ENCODE measurements around the gene EXD1. TPM values are rescaled to one million over a fixed set of nuclear protein-coding genes. Genes with fewer than 3 reads are reported as not detected.
A peak's percentile ranks its signal among the peaks of the same experiment; 100 is the strongest.

The EXD1 gene
- total and polyA plus RNA-seq, 9 of the 15 experiments (the other 6 are each of a cell fraction or from before 2014, with no cell fraction given): not detected

DNA sequence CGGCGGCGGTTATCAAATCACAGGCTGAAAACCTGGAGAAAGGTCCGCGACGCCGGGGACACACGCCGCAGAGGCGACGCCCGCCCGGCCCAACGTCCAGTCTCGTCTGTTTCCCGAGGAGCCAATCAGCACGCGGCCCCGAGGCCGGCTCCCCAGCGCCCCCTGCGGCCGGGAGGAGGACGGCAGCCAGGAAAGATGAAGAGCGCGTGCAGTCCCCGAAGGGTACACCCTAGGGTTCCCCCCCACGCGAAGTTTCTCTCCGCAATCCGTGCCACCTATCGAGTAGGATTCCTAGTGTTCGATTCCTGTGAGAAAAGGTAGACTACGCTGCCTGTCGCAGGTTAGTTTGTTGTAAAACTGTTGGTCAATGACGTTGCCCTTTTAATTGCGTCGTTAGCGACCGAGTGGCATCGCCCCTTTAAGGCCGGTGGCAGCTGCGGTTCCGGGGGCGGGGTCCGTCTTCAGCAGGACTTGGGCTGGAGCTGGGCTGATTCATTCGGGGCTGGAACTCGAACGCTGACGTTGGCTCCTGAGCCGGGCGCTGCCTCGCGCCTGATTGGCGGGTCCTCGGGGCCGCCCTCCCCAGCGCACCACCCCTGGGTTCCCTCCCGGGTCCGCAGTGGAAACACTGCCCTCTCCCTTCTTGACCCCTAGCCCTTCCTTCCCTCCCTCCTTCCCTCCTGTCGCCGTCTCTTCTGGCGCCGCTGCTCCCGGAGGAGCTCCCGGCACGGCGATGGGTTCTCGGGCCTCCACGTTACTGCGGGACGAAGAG is at the start of gene EXD1, which contains the start of gene CHP1 (continued):
- TF ChIP-seq FOXA1 (IDR thresholded peaks at IDR 0.05; ENCODE audit: borderline replicate concordance): no peak
- 0 out of 2 replicates have a peak, but pooled peaks have one; percentile 63 for TF ChIP-seq ERF (CRISPR knock-in tag; IDR thresholded peaks at IDR 0.05)
- TF ChIP-seq ZNF583 (CRISPR knock-in tag; IDR thresholded peaks at IDR 0.05): no peak
- TF ChIP-seq, protein P1, sequence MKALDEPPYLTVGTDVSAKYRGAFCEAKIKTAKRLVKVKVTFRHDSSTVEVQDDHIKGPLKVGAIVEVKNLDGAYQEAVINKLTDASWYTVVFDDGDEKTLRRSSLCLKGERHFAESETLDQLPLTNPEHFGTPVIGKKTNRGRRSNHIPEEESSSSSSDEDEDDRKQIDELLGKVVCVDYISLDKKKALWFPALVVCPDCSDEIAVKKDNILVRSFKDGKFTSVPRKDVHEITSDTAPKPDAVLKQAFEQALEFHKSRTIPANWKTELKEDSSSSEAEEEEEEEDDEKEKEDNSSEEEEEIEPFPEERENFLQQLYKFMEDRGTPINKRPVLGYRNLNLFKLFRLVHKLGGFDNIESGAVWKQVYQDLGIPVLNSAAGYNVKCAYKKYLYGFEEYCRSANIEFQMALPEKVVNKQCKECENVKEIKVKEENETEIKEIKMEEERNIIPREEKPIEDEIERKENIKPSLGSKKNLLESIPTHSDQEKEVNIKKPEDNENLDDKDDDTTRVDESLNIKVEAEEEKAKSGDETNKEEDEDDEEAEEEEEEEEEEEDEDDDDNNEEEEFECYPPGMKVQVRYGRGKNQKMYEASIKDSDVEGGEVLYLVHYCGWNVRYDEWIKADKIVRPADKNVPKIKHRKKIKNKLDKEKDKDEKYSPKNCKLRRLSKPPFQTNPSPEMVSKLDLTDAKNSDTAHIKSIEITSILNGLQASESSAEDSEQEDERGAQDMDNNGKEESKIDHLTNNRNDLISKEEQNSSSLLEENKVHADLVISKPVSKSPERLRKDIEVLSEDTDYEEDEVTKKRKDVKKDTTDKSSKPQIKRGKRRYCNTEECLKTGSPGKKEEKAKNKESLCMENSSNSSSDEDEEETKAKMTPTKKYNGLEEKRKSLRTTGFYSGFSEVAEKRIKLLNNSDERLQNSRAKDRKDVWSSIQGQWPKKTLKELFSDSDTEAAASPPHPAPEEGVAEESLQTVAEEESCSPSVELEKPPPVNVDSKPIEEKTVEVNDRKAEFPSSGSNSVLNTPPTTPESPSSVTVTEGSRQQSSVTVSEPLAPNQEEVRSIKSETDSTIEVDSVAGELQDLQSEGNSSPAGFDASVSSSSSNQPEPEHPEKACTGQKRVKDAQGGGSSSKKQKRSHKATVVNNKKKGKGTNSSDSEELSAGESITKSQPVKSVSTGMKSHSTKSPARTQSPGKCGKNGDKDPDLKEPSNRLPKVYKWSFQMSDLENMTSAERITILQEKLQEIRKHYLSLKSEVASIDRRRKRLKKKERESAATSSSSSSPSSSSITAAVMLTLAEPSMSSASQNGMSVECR (CRISPR knock-in tag; IDR thresholded peaks at IDR 0.05): peak; percentile 92
- TF ChIP-seq TEAD2 (tag; IDR thresholded peaks at IDR 0.05): no peak
- TF ChIP-seq ZZZ3 (IDR thresholded peaks at IDR 0.05): no peak
- no peak for TF ChIP-seq HSF4 (CRISPR knock-in tag; IDR thresholded peaks at IDR 0.05; ENCODE audit: borderline replicate concordance)
- TF ChIP-seq MCM5 (IDR thresholded peaks at IDR 0.05; ENCODE audit: low read depth): no peak
- no peak for TF ChIP-seq HMG20B (CRISPR knock-in tag; IDR thresholded peaks at IDR 0.05)
- peak; percentile 100 for TF ChIP-seq CC2D1A (IDR thresholded peaks at IDR 0.05)
- TF ChIP-seq GTF2A2 (tag; IDR thresholded peaks at IDR 0.05): no peak
- TF ChIP-seq, protein P2, sequence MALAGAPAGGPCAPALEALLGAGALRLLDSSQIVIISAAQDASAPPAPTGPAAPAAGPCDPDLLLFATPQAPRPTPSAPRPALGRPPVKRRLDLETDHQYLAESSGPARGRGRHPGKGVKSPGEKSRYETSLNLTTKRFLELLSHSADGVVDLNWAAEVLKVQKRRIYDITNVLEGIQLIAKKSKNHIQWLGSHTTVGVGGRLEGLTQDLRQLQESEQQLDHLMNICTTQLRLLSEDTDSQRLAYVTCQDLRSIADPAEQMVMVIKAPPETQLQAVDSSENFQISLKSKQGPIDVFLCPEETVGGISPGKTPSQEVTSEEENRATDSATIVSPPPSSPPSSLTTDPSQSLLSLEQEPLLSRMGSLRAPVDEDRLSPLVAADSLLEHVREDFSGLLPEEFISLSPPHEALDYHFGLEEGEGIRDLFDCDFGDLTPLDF (CRISPR knock-in tag; IDR thresholded peaks at IDR 0.05): peak; percentile 84
- no peak for TF ChIP-seq CHD1 (IDR thresholded peaks at IDR 0.05; ENCODE audit: low read length)
- TF ChIP-seq, protein P3, sequence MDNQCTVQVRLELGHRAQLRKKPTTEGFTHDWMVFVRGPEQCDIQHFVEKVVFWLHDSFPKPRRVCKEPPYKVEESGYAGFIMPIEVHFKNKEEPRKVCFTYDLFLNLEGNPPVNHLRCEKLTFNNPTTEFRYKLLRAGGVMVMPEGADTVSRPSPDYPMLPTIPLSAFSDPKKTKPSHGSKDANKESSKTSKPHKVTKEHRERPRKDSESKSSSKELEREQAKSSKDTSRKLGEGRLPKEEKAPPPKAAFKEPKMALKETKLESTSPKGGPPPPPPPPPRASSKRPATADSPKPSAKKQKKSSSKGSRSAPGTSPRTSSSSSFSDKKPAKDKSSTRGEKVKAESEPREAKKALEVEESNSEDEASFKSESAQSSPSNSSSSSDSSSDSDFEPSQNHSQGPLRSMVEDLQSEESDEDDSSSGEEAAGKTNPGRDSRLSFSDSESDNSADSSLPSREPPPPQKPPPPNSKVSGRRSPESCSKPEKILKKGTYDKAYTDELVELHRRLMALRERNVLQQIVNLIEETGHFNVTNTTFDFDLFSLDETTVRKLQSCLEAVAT (IDR thresholded peaks at IDR 0.05): peak; percentile 73 to 99
- TF ChIP-seq RFX1 (IDR thresholded peaks at IDR 0.05): peak; percentile 7; the same call in 1 of the 2 replicates
- 0 out of 2 replicates have a peak, but pooled peaks have one; percentile 18 for TF ChIP-seq KHSRP (IDR thresholded peaks at IDR 0.05)
- peak; percentile 80 for TF ChIP-seq MYBL2 (IDR thresholded peaks at IDR 0.05; ENCODE audit: low read depth)
- no peak for TF ChIP-seq MYBL2 (CRISPR knock-in tag; IDR thresholded peaks at IDR 0.05; ENCODE audit: borderline replicate concordance)
- no peak for TF ChIP-seq MCM2 (IDR thresholded peaks at IDR 0.05; ENCODE audit: low read depth)
- TF ChIP-seq, protein P4, sequence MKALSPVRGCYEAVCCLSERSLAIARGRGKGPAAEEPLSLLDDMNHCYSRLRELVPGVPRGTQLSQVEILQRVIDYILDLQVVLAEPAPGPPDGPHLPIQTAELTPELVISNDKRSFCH (CRISPR knock-in tag; IDR thresholded peaks at IDR 0.05): no peak
- TF ChIP-seq, protein P4 (tag; IDR thresholded peaks at IDR 0.05): peak; percentile 75; the same call in 1 of the 2 replicates
- TF ChIP-seq GATAD2B (IDR thresholded peaks at IDR 0.05; ENCODE audit: borderline replicate concordance): peak; percentile 65; the same call in 1 of the 2 replicates

Data from K562 (cell line).